Measurements from ENCODE around the gene COP1. TPM values are rescaled to one million over a fixed set of nuclear protein-coding genes. Genes with fewer than 3 reads are reported as not detected.

Gene COP1
- total RNA-seq, 1 experiment from 2014 or later = 36.0 TPM

DNA sequence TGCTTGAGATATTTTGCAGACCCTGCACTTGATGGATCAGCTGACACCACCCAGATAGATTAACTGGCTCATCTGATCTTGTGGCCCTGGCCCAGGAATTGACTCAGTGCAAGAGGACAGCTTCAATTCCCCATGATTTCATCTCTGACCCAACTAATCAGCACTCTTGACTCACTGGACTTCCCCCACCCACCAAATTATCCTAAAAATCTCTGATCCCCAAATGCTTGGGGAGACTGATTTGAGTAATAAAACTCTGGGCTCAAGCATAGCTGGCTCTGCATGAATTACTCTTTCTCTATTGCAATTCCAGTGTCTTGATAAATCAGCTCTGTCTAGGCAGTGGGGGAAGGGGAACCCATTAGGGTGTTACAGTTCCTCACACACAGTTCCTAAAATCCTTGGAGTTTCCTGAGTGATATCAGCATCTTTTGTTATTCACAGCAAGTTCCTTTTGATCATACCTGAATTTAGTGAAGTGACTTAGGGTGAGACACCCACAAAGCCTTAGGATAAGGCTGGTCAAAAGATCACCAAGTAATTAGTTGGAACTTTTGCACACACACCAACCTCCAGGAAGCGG, 104.2 kb downstream of the COP1 start:
- CTCF ChIA-PET = no interaction called here
- H3K4me1 Mint-ChIP-seq = peaks cover 11% of the 10 kb centered on the region
- H3K27me3 Mint-ChIP-seq (ENCODE audit: low read depth) = peaks cover 3% of the 10 kb centered on the region; the same call in 1 of the 2 replicates
- H3K9me3 Mint-ChIP-seq = peaks cover 34% of the 10 kb centered on the region
- ATAC-seq = no peak
- no peak overlapping the region for H3K4me3 Mint-ChIP-seq
- TF ChIP-seq ESRRA (CRISPR knock-in tag; IDR thresholded peaks at IDR 0.05; ENCODE audit: borderline replicate concordance) (no peak), IRF2 (CRISPR knock-in tag; IDR thresholded peaks at IDR 0.05; ENCODE audit: borderline replicate concordance, low read depth) (no peak), MXD4 (CRISPR knock-in tag; IDR thresholded peaks at IDR 0.05; ENCODE audit: borderline replicate concordance) (no peak), TEAD4 (CRISPR knock-in tag; IDR thresholded peaks at IDR 0.05) (no peak), TP53 (CRISPR knock-in tag; IDR thresholded peaks at IDR 0.05) (no peak), KAT7 (CRISPR knock-in tag; IDR thresholded peaks at IDR 0.05; ENCODE audit: borderline replicate concordance) (no peak), TCF7 (CRISPR knock-in tag; IDR thresholded peaks at IDR 0.05; ENCODE audit: low read depth) (no peak)
- TF ChIP-seq, protein P1, sequence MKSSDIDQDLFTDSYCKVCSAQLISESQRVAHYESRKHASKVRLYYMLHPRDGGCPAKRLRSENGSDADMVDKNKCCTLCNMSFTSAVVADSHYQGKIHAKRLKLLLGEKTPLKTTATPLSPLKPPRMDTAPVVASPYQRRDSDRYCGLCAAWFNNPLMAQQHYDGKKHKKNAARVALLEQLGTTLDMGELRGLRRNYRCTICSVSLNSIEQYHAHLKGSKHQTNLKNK (CRISPR knock-in tag; IDR thresholded peaks at IDR 0.05) = no peak
- TF ChIP-seq, protein P2, sequence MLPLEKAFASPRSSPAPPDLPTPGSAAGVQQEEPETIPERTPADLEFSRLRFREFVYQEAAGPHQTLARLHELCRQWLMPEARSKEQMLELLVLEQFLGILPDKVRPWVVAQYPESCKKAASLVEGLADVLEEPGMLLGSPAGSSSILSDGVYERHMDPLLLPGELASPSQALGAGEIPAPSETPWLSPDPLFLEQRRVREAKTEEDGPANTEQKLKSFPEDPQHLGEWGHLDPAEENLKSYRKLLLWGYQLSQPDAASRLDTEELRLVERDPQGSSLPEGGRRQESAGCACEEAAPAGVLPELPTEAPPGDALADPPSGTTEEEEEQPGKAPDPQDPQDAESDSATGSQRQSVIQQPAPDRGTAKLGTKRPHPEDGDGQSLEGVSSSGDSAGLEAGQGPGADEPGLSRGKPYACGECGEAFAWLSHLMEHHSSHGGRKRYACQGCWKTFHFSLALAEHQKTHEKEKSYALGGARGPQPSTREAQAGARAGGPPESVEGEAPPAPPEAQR (CRISPR knock-in tag; IDR thresholded peaks at IDR 0.05) = no peak
- TF ChIP-seq, protein P3, sequence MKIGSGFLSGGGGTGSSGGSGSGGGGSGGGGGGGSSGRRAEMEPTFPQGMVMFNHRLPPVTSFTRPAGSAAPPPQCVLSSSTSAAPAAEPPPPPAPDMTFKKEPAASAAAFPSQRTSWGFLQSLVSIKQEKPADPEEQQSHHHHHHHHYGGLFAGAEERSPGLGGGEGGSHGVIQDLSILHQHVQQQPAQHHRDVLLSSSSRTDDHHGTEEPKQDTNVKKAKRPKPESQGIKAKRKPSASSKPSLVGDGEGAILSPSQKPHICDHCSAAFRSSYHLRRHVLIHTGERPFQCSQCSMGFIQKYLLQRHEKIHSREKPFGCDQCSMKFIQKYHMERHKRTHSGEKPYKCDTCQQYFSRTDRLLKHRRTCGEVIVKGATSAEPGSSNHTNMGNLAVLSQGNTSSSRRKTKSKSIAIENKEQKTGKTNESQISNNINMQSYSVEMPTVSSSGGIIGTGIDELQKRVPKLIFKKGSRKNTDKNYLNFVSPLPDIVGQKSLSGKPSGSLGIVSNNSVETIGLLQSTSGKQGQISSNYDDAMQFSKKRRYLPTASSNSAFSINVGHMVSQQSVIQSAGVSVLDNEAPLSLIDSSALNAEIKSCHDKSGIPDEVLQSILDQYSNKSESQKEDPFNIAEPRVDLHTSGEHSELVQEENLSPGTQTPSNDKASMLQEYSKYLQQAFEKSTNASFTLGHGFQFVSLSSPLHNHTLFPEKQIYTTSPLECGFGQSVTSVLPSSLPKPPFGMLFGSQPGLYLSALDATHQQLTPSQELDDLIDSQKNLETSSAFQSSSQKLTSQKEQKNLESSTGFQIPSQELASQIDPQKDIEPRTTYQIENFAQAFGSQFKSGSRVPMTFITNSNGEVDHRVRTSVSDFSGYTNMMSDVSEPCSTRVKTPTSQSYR (CRISPR knock-in tag; IDR thresholded peaks at IDR 0.05) = no peak
- TF ChIP-seq, protein P4, sequence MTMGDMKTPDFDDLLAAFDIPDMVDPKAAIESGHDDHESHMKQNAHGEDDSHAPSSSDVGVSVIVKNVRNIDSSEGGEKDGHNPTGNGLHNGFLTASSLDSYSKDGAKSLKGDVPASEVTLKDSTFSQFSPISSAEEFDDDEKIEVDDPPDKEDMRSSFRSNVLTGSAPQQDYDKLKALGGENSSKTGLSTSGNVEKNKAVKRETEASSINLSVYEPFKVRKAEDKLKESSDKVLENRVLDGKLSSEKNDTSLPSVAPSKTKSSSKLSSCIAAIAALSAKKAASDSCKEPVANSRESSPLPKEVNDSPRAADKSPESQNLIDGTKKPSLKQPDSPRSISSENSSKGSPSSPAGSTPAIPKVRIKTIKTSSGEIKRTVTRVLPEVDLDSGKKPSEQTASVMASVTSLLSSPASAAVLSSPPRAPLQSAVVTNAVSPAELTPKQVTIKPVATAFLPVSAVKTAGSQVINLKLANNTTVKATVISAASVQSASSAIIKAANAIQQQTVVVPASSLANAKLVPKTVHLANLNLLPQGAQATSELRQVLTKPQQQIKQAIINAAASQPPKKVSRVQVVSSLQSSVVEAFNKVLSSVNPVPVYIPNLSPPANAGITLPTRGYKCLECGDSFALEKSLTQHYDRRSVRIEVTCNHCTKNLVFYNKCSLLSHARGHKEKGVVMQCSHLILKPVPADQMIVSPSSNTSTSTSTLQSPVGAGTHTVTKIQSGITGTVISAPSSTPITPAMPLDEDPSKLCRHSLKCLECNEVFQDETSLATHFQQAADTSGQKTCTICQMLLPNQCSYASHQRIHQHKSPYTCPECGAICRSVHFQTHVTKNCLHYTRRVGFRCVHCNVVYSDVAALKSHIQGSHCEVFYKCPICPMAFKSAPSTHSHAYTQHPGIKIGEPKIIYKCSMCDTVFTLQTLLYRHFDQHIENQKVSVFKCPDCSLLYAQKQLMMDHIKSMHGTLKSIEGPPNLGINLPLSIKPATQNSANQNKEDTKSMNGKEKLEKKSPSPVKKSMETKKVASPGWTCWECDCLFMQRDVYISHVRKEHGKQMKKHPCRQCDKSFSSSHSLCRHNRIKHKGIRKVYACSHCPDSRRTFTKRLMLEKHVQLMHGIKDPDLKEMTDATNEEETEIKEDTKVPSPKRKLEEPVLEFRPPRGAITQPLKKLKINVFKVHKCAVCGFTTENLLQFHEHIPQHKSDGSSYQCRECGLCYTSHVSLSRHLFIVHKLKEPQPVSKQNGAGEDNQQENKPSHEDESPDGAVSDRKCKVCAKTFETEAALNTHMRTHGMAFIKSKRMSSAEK (CRISPR knock-in tag; IDR thresholded peaks at IDR 0.05; ENCODE audit: borderline replicate concordance) = no peak
- TF ChIP-seq, protein P5, sequence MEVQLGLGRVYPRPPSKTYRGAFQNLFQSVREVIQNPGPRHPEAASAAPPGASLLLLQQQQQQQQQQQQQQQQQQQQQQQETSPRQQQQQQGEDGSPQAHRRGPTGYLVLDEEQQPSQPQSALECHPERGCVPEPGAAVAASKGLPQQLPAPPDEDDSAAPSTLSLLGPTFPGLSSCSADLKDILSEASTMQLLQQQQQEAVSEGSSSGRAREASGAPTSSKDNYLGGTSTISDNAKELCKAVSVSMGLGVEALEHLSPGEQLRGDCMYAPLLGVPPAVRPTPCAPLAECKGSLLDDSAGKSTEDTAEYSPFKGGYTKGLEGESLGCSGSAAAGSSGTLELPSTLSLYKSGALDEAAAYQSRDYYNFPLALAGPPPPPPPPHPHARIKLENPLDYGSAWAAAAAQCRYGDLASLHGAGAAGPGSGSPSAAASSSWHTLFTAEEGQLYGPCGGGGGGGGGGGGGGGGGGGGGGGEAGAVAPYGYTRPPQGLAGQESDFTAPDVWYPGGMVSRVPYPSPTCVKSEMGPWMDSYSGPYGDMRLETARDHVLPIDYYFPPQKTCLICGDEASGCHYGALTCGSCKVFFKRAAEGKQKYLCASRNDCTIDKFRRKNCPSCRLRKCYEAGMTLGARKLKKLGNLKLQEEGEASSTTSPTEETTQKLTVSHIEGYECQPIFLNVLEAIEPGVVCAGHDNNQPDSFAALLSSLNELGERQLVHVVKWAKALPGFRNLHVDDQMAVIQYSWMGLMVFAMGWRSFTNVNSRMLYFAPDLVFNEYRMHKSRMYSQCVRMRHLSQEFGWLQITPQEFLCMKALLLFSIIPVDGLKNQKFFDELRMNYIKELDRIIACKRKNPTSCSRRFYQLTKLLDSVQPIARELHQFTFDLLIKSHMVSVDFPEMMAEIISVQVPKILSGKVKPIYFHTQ (CRISPR knock-in tag; IDR thresholded peaks at IDR 0.05) = no peak
- H3K36me3 Mint-ChIP-seq = peaks cover 43% of the 10 kb centered on the region
- no peak overlapping the region for H3K27ac Mint-ChIP-seq
- POLR2A ChIA-PET = no interaction called here
- no peak for DNase-seq (ENCODE audit: low spot score)
